Thyroid gland (tissue), 4 donors: ENCODE results near the gene SLC12A4.

ENCODE experiments used
- CTCF ChIP-seq, 6 experiments: fragments of 200-600 bp in 3 of 6; fragments of 450-650 bp in 3 of 6; sonication (generic) in 3 of 6; IDR thresholded peaks; one replicate each; pipeline ENCODE4 v1.5.1; 2016 to 2019; ENCODE audit warnings: antibody characterized with exemption in 6 of 6, mild to moderate bottlenecking in 2 of 6, inconsistent platforms in 1 of 6, moderate library complexity in 1 of 6
- POLR2A ChIP-seq, 2 donors: fragments of 450-650 bp; IDR thresholded peaks; one replicate each; pipeline ENCODE4 v1.6.1; 2017; ENCODE audit warnings: antibody characterized with exemption in 2 of 2, mild to moderate bottlenecking in 2 of 2, moderate library complexity in 1 of 2

- TF ChIP-seq CTCF (IDR thresholded peaks at IDR 0.05) (no peak), POLR2A (IDR thresholded peaks at IDR 0.05) (no peak)
Observed at GRCh38 chr16:67967958-67968399, 458 bp downstream of the SLC12A4 start.
